Tibial nerve (tissue), 4 donors: ENCODE measurements around the gene DPY19L1. TPM values are rescaled to one million over a fixed set of nuclear protein-coding genes. Genes with fewer than 3 reads are reported as not detected.

Experiments used
- DNase-seq, 2 donors: peaks; one replicate each; pipeline ENCODE4 v3.0.0-alpha.2; 2019; ENCODE audit warnings: low spot score in 2 of 2
- H3K27ac ChIP-seq, 4 donors: fragments of 200-600 bp; sonication (generic) in 3 of 4; one replicate each; pipeline ENCODE4 v1.5.1; 2017 to 2019; ENCODE audit warnings: mild to moderate bottlenecking in 1 of 4
- H3K27me3 ChIP-seq, 2 donors: fragments of 200-600 bp; sonication (generic) in 1 of 2; one replicate each; pipeline versions ENCODE4 v1.5.1 to v1.6.0; 2017 to 2019
- H3K36me3 ChIP-seq, 3 donors: fragments of 200-600 bp; sonication (generic); one replicate each; pipeline ENCODE4 v1.5.1; 2018 to 2019
- H3K4me1 ChIP-seq, 4 donors: fragments of 200-600 bp; sonication (generic) in 3 of 4; one replicate each; pipeline ENCODE4 v1.5.1; 2017 to 2019
- H3K4me3 ChIP-seq, 4 donors: fragments of 200-600 bp; sonication (generic) in 3 of 4; one replicate each; pipeline ENCODE4 v1.5.1; 2017 to 2019; ENCODE audit warnings: mild to moderate bottlenecking in 1 of 4, moderate library complexity in 1 of 4
- H3K9me3 ChIP-seq, 4 donors: fragments of 200-600 bp; sonication (generic) in 3 of 4; one replicate each; pipeline ENCODE4 v1.5.1; 2017 to 2019
- EP300 ChIP-seq, 2 donors: sonication (generic); formaldehyde crosslinking; IDR thresholded peaks; one replicate each; pipeline ENCODE4 v1.6.1; 2017; ENCODE audit warnings: antibody characterized with exemption in 2 of 2, mild to moderate bottlenecking in 1 of 2
- POLR2A ChIP-seq, 2 donors: fragments of 450-650 bp; IDR thresholded peaks; one replicate each; pipeline ENCODE4 v1.6.1; 2017; ENCODE audit warnings: antibody characterized with exemption in 2 of 2, mild to moderate bottlenecking in 2 of 2, moderate library complexity in 2 of 2
- WGBS, 2 donors: methylation state at CpG; one replicate each; pipeline ENCODE4 v1.1.5; 2018; 5-methylcytosine and 5-hydroxymethylcytosine counted together
- total RNA-seq, 4 donors: library from RNA; depleted of rRNA; stranded (reverse); fragments of >200 nt; gene quantifications; one replicate each; pipeline ENCODE4 v1.1.0, GENCODE V29; 2016
- TF ChIP-seq, protein P1 (sequence below), 5 experiments: fragments of 200-600 bp in 3 of 5; fragments of 450-650 bp in 2 of 5; sonication (generic) in 3 of 5; IDR thresholded peaks; one replicate each; pipeline ENCODE4 v1.5.1; 2016 to 2019; ENCODE audit warnings: antibody characterized with exemption in 5 of 5, mild to moderate bottlenecking in 3 of 5, moderate library complexity in 2 of 5

DPY19L1 gene
- total RNA-seq, 4 donors from 2014 or later = 11.1 to 14.0 (median 12.7) TPM

DNA sequence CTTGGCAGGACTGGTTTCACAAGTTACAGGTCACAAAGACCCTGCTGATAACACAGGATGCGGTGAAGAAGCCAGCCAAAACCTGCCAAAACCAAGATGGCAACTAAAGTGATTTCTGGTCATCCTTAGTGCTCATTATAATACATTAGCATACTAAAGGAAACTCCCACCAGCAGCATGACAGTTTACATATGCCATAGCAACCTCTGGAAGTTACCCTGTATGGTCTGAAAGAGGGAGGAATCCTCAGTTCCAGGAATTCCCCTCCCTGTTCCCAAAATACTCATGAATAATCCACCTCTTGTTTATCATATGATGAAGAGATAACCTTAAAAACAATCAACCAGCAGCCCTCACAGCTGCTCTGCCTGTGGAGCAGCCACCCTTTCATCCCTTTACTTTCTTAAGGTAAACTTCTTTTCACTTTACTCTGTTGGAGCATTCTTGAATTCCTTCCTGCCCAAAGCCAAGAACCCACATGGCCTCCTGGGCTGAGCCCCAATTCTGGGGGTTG is 21.9 kb downstream of the DPY19L1 start:
- DNase-seq = no peak
- Histone ChIP-seq H3K4me3 (no peak overlapping the region), H3K9me3 (no peaks in the 10 kb centered on the region), H3K36me3 (peaks cover 0 to 37% (median 0%) of the 10 kb centered on the region in 3 donors), H3K4me1 (no peaks in the 10 kb centered on the region), H3K27me3 (no peaks in the 10 kb centered on the region), H3K27ac (no peak overlapping the region)
- TF ChIP-seq EP300 (IDR thresholded peaks at IDR 0.05) (no peak), POLR2A (IDR thresholded peaks at IDR 0.05) (no peak)
- TF ChIP-seq, protein P1, sequence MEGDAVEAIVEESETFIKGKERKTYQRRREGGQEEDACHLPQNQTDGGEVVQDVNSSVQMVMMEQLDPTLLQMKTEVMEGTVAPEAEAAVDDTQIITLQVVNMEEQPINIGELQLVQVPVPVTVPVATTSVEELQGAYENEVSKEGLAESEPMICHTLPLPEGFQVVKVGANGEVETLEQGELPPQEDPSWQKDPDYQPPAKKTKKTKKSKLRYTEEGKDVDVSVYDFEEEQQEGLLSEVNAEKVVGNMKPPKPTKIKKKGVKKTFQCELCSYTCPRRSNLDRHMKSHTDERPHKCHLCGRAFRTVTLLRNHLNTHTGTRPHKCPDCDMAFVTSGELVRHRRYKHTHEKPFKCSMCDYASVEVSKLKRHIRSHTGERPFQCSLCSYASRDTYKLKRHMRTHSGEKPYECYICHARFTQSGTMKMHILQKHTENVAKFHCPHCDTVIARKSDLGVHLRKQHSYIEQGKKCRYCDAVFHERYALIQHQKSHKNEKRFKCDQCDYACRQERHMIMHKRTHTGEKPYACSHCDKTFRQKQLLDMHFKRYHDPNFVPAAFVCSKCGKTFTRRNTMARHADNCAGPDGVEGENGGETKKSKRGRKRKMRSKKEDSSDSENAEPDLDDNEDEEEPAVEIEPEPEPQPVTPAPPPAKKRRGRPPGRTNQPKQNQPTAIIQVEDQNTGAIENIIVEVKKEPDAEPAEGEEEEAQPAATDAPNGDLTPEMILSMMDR (IDR thresholded peaks at IDR 0.05) = no peak
- WGBS, 2 donors = 91 to 100% methylated on average over 1 of the region's 1 CpG

DNA sequence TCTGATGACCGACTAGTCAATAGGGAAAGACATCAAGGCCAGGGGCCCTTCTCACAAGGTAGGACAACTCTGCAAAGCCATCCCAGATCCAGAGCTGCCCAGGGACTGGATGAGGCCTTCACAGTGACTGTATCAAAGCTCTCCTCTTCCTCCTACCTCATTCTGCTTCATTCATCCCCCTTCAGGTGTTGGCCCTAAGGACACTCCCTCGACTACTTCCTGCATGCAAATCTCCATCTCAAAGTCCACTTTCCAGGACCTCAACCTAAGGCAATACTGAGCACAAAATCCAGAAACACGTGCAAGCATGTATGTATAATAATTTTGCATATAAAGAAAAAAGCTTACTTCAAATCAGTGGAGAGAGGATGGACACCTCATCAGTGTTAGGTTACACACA is 25.1 kb downstream of the DPY19L1 start:
- H3K36me3 ChIP-seq = peaks cover 0 to 45% (median 0%) of the 10 kb centered on the region in 3 donors
- 91 to 93% methylated on average over 3 of the region's 3 CpGs for WGBS, 2 donors
- no peak overlapping the region for H3K4me3 ChIP-seq
- no peaks in the 10 kb centered on the region for H3K9me3 ChIP-seq
- DNase-seq = no peak
- H3K27me3 ChIP-seq = no peaks in the 10 kb centered on the region
- TF ChIP-seq, protein P1 (IDR thresholded peaks at IDR 0.05) = no peak
- TF ChIP-seq EP300 (IDR thresholded peaks at IDR 0.05) = no peak
- no peak for TF ChIP-seq POLR2A (IDR thresholded peaks at IDR 0.05)
- H3K4me1 ChIP-seq = no peaks in the 10 kb centered on the region
- H3K27ac ChIP-seq = no peak overlapping the region

GRCh38 chr7:35011085-35011484 is 26.2 kb downstream of the DPY19L1 start:
- no peak for DNase-seq
- peaks cover 0 to 34% (median 0%) of the 10 kb centered on the region in 3 donors for H3K36me3 ChIP-seq
- 94 to 96% methylated on average over 3 of the region's 3 CpGs for WGBS, 2 donors
- no peaks in the 10 kb centered on the region for H3K9me3 ChIP-seq
- no peak overlapping the region for H3K27ac ChIP-seq
- no peaks in the 10 kb centered on the region for H3K4me1 ChIP-seq
- H3K27me3 ChIP-seq = no peaks in the 10 kb centered on the region
- H3K4me3 ChIP-seq = no peak overlapping the region
- TF ChIP-seq POLR2A (IDR thresholded peaks at IDR 0.05) (no peak), EP300 (IDR thresholded peaks at IDR 0.05) (no peak)
- TF ChIP-seq, protein P1 (IDR thresholded peaks at IDR 0.05) = no peak

DNA sequence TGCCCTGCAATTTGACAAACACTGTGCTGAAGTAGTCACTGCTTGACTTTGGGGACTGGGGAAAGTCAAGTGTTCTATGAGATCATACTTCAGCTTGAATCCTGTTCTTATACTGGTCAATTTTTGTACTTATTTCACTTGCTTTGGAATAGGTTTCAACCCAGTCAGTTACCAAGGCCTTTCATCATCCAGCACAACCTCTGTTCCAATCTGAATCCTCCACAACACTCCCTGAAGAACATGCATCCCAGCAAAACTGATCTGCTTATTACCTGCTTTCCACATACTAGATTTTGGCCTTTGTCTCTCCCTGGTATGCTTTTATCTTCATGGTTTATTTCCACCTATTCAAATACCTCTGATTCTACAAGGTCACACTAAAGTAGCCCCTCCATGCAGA is 29.5 kb downstream of the DPY19L1 start:
- DNase-seq = no peak
- Histone ChIP-seq H3K4me1 (peaks cover 0 to 14% (median 3%) of the 10 kb centered on the region in 4 donors), H3K36me3 (peaks cover 0 to 32% (median 0%) of the 10 kb centered on the region in 3 donors), H3K9me3 (no peaks in the 10 kb centered on the region), H3K4me3 (no peak overlapping the region), H3K27me3 (no peaks in the 10 kb centered on the region), H3K27ac (no peak overlapping the region)
- TF ChIP-seq POLR2A (IDR thresholded peaks at IDR 0.05) (no peak), EP300 (IDR thresholded peaks at IDR 0.05) (no peak)
- TF ChIP-seq, protein P1 (IDR thresholded peaks at IDR 0.05) = no peak

DNA sequence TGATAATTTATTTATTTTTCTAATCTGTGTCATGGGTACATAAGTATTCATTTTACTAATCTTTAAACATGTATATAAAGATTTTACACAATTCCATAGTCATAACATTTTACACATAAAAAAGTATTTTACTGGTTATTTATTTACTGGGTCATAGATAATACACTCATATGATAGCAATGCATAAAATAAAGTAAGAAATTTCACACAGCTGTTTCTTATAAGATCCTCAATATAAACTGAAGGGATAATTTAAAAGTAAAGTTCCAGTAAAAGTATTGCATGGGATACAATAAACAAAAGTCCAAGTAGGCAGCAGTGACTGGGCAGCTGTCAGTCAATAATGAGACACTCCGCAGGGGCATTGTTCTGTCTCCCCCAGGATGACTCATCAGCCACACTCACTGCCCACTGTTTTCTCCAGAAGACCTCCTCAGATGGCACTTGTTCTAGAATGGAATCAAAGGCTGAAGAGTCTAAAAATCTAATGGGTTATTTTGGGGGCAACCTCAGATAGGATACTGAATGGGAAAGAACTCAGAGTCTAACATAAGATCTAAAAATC is 32.7 kb downstream of the DPY19L1 start:
- Histone ChIP-seq H3K4me1 (peaks cover 0 to 14% (median 3%) of the 10 kb centered on the region in 4 donors), H3K9me3 (no peaks in the 10 kb centered on the region), H3K27me3 (no peaks in the 10 kb centered on the region), H3K27ac (peak overlapping the region in 1 of 4 donors; percentile 1), H3K4me3 (no peak overlapping the region), H3K36me3 (peaks cover 0 to 10% (median 0%) of the 10 kb centered on the region in 3 donors)
- no peak for DNase-seq
- TF ChIP-seq, protein P1 (IDR thresholded peaks at IDR 0.05) = no peak
- TF ChIP-seq EP300 (IDR thresholded peaks at IDR 0.05) = no peak
- TF ChIP-seq POLR2A (IDR thresholded peaks at IDR 0.05) = no peak
- WGBS, 2 donors = 53 to 58% methylated on average over 1 of the region's 1 CpG
